Smooth muscle cell of the brain vasculature (primary cell): ENCODE measurements around the gene TNXB.
"Not testable (repeated sequence)": the region's sequence is repeated elsewhere in the genome, so short reads cannot be mapped to it uniquely, and the experiment has no call there.

Source experiments
- DNase-seq: peaks from one replicate; pipeline ENCODE4 v3.0.0-alpha.2; 2012; ENCODE audit warnings: low read depth, low spot score

Gene TNXB

GRCh38 chr6:32068315-32068714 lies 40.8 kb downstream of the TNXB start:
- DNase-seq: not testable (repeated sequence)

- DNase-seq: not testable (repeated sequence)
Observed at GRCh38 chr6:32067521-32067920, 41.6 kb downstream of the TNXB start.

GRCh38 chr6:32064706-32065105 lies 44.4 kb downstream of the TNXB start:
- DNase-seq: no peak

- DNase-seq: no peak
Observed at GRCh38 chr6:32060966-32061655, 48.0 kb downstream of the TNXB start.

- no peak for DNase-seq
Observed at GRCh38 chr6:32058511-32058963, 50.6 kb downstream of the TNXB start.

GRCh38 chr6:32057966-32058365 lies 51.2 kb downstream of the TNXB start:
- DNase-seq: no peak

GRCh38 chr6:32056254-32056653 lies 52.9 kb downstream of the TNXB start:
- DNase-seq: no peak

GRCh38 chr6:32055756-32056155 lies 53.4 kb downstream of the TNXB start:
- not testable (repeated sequence) for DNase-seq

GRCh38 chr6:32053314-32053713 lies 55.8 kb downstream of the TNXB start:
- DNase-seq: not testable (repeated sequence)

- not testable (repeated sequence) for DNase-seq
Observed at GRCh38 chr6:32052626-32053025, 56.5 kb downstream of the TNXB start.

- DNase-seq: no peak
Observed at GRCh38 chr6:32050562-32050961, 58.6 kb downstream of the TNXB start.

- not testable (repeated sequence) for DNase-seq
Observed at GRCh38 chr6:32049736-32050135, 59.4 kb downstream of the TNXB start.

- DNase-seq: not testable (repeated sequence)
Observed at GRCh38 chr6:32049149-32049548, 60.0 kb downstream of the TNXB start.

- no peak for DNase-seq
Observed at GRCh38 chr6:32047855-32048766, 61.0 kb downstream of the TNXB start.

GRCh38 chr6:32047539-32047854 lies 61.6 kb downstream of the TNXB start:
- no peak for DNase-seq

GRCh38 chr6:32047084-32047478 lies 62.1 kb downstream of the TNXB start:
- no peak for DNase-seq

GRCh38 chr6:32046450-32047083 lies 62.6 kb downstream of the TNXB start:
- no peak for DNase-seq

GRCh38 chr6:32045811-32046449 lies 63.2 kb downstream of the TNXB start:
- DNase-seq: no peak

GRCh38 chr6:32044916-32045315 lies 64.2 kb downstream of the TNXB start:
- not testable (repeated sequence) for DNase-seq

- not testable (repeated sequence) for DNase-seq
Observed at GRCh38 chr6:32043589-32044380, 65.4 kb downstream of the TNXB start.

- not testable (repeated sequence) for DNase-seq
Observed at GRCh38 chr6:32042276-32042675, 66.9 kb downstream of the TNXB start.
